ENCODE data around the gene ARMCX4.
A peak's percentile ranks its signal among the peaks of the same experiment; 100 is the strongest.
"Not testable (repeated sequence)": the region's sequence is repeated elsewhere in the genome, so short reads cannot be mapped to it uniquely, and the experiment has no call there.

Gene ARMCX4

GRCh38 chrX:101485212-101485949, at the start of gene ARMCX4:
Gene ARMCX4, plus strand, starts transcription at chrX:101485456. Its CDS starts 3,134 bp downstream, at chrX:101488590.
- peak; percentile 48 for DNase-seq

DNA sequence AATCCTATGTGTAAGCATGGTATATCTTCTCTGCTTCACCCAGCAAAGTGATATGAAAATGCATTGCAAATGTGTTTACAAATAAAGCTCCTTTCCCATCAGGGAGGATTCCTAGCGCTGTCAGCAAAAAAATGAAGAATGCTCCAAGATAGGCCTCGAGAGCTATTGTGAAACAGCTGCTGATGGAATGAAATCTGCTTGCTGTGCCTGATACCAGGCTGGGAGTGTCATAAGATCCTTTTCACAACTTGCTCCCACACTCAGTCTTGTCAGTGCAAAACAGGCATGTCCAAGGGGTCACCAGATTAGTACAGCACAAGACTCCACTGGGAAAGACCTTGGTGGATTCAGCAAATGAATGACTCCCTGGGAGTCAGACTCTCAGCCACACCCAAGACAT, 43.2 kb upstream of the ARMCX4 start:
- DNase-seq = no peak

- no peak for DNase-seq
Observed at GRCh38 chrX:101449279-101449678, 36.0 kb upstream of the ARMCX4 start.

DNA sequence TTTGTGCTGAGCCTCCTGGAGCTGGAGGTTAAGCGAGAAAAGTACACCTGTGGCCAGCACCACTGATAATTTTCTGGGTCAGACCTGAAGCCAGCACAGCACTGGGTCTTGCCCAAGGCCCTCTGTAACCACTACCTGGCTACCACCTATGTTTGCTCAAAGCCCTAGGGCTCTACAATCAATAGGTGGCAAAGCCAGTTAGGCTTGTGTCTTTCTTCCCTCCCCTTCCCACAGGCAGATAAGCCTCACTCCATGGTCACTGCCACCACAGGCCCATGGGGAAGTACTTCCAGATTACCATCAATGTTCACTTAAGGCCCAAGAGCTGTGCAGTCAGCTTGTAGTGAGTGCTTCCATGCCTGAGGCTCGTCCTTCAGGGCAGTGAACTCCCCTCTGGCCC, 35.2 kb upstream of the ARMCX4 start:
- no peak for DNase-seq

- no peak for DNase-seq
Observed at GRCh38 chrX:101450961-101451360, 34.3 kb upstream of the ARMCX4 start.

GRCh38 chrX:101452056-101452455, 33.2 kb upstream of the ARMCX4 start:
- DNase-seq = no peak

- no peak for DNase-seq
Observed at GRCh38 chrX:101460669-101461068, 24.6 kb upstream of the ARMCX4 start.

GRCh38 chrX:101462892-101463291, 22.4 kb upstream of the ARMCX4 start:
- peak; percentile 30 for DNase-seq

- DNase-seq = no peak
Observed at GRCh38 chrX:101478366-101478765, 6.9 kb upstream of the ARMCX4 start.

- DNase-seq = no peak
Observed at GRCh38 chrX:101482296-101482695, 3.0 kb upstream of the ARMCX4 start.

GRCh38 chrX:101483705-101484104, 1.6 kb upstream of the ARMCX4 start:
- DNase-seq = no peak

- no peak for DNase-seq
Observed at GRCh38 chrX:101484135-101484534, 1.1 kb upstream of the ARMCX4 start.

DNA sequence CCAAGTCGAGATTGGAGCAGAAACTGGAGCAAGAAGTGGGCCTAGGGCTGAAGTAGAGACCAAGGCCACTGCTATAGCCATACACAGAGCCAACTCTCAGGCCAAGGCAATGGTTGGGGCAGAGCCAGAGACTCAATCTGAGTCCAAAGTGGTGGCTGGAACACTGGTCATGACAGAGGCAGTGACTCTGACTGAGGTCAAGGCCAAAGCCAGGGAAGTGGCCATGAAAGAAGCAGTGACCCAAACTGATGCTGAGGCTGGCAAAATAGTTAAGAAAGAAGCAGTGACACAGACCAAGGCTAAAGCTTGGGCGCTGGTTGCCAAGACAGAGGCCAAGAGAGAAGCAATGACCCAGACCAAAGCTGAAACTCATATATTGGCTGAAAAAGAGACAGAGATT, 3.5 kb downstream of the ARMCX4 start:
- DNase-seq = no peak

DNA sequence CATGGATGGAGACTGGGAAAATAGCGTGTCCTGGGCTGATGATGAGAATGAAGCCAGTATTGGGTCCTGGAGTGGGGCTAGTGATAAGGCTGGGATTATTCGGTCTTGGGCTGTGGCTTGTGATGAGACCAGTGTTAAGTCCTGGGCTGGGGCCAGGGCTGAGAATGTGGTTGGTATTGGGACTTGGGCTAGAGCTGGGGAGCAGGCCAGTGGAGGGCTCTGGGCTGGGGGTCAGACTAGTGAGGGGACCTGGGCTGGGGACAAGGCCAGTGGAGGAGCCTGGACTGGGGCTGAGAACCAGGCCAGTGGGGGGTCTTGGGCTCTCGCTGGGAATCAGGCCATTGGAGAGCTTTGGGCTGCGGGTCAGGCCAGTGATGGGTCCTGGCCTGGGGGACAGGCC, 6.7 kb downstream of the ARMCX4 start:
- DNase-seq = no peak

DNA sequence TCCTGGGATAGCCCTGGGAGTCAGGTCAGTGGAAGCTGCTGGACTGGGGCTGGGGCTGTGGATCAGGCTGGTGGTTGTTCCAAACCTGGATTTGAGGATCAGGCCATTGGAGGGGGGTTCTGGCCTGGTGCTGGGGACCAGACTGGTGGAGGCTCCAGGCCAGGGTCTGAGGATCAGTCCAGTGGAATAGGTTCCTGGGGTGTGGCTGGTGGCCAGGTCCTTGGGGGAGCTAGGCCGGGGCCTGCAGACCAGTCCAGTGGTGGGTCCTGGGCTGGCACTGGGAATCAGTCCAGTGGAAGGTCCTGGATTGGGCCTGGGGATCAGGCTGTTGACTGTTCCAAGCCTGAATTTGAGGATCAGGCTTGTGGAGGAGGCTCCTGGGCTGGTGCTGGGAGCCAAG, 8.0 kb downstream of the ARMCX4 start:
- DNase-seq = no peak

- not testable (repeated sequence) for DNase-seq
Observed at GRCh38 chrX:101502929-101503328, 17.7 kb downstream of the ARMCX4 start.

DNA sequence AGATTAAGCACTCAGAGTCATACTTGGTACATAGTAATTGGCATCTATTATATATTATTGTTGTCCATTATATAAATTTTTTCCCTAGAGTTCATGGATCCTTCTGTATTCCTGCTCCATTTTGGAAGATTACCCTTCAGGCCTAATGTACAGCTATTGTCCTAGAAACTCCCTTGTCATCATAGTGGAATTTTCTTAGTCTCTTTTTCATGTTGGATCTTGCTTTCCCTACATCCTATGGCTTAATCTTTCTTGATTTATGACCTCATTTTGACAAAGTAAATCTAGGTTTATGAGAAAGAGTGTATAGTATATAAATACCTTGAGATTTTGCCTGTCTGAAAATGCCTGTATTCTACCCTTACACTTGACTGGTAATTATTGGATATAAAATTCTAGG, 22.1 kb downstream of the ARMCX4 start:
- no peak for DNase-seq

- DNase-seq = no peak
Observed at GRCh38 chrX:101507986-101508385, 22.7 kb downstream of the ARMCX4 start.

DNA sequence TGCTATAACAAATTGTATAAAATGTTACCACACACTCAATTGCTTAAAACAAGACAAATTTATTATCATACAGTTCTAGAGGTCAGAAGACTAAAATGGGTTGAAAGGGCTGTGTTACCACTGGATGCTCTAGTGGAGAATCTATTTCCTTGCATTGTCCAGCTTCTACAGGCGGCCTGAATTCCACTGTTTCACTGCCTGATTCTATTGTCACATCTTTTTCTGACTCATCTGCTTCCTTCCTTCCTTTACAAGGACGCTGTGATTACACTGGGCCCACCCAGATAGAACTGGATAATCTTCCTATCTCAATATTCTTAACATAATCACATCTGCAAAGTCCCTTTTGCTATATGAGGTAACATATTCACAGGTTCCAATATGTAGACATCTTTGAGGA, 45.7 kb downstream of the ARMCX4 start:
- DNase-seq = no peak

All from midbrain (tissue), 1 donor.